ENCODE data around the gene PRKCI. TPM values are rescaled to one million over a fixed set of nuclear protein-coding genes. Genes with fewer than 3 reads are reported as not detected.

The PRKCI gene
- total RNA-seq, 4 donors from 2014 or later, result 35.7 to 90.9 (median 39.8) TPM

- no peaks in the 10 kb centered on the region for H3K27me3 ChIP-seq
These were observed 131.3 kb downstream of the PRKCI start for GRCh38 chr3:170353485-170353884.

DNA sequence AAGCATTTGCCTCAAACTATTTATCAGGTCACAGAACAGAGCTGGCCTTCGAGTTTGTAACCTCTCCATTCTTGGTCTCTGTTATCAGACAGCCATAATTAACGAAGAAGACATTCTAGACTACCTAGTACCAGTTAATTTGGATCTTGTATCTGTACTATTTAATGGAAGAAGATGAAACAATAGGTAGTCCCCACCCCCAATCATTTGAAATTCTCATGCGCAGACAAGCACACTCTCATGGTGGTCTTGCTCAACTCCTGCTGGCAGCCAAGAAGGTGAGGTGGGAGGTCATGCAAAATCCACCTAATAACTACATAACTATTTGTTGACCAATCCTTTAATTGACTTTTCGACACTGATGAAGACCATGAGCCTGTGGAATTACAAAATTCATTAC lies 132.5 kb downstream of the PRKCI start:
- no peak for DNase-seq (ENCODE audit: extremely low spot score)
- H3K27ac ChIP-seq (replicated peaks in 1 of 4), result no peak overlapping the region
- intact Hi-C loops (cut with DNase I), result loop anchor here (5.0 kb wide), 2 partner anchors 42 to 132 kb away; partner anchors contain the start of gene PRKCI
- no peaks in the 10 kb centered on the region for H3K9me3 ChIP-seq
- peaks cover 0 to 4% (median 0%) of the 10 kb centered on the region in 4 donors for H3K36me3 ChIP-seq
- WGBS, result 97% methylated on average over 4 of the region's 4 CpGs
- TF ChIP-seq POLR2AphosphoS5 (IDR thresholded peaks at IDR 0.05), result no peak
- TF ChIP-seq POLR2A (IDR thresholded peaks at IDR 0.05; ENCODE audit: low read depth), result no peak
- TF ChIP-seq CTCF (IDR thresholded peaks at IDR 0.05), result no peak
- no peaks in the 10 kb centered on the region for H3K27me3 ChIP-seq
- no peak overlapping the region for H3K4me3 ChIP-seq
- H3K4me1 ChIP-seq, result peaks cover 13 to 30% (median 28%) of the 10 kb centered on the region in 4 donors

More at GRCh38 chr3:170353485-170353884, 131.3 kb downstream of the PRKCI start:
- Histone ChIP-seq H3K4me1 (peaks cover 13 to 18% (median 17%) of the 10 kb centered on the region in 4 donors), H3K27ac (replicated peaks in 1 of 4) (no peak overlapping the region), H3K36me3 (no peaks in the 10 kb centered on the region), H3K9me3 (no peaks in the 10 kb centered on the region), H3K4me3 (no peak overlapping the region)
- TF ChIP-seq CTCF (IDR thresholded peaks at IDR 0.05) (no peak), EP300 (IDR thresholded peaks at IDR 0.05) (no peak), POLR2A (IDR thresholded peaks at IDR 0.05; ENCODE audit: low read depth) (no peak), POLR2AphosphoS5 (IDR thresholded peaks at IDR 0.05) (no peak)
- intact Hi-C loops (cut with DNase I), result no loop called here
- DNase-seq (ENCODE audit: extremely low spot score), result no peak

Small RNA genes lying within 50 kb of the gene (small RNA-seq; reads per million reads assigned to genes)
- gene RF00019, result 0 reads per million in 3 donors

Other genes with a start within 250 kb of the PRKCI start
- 1 to 10 TPM; 1.2 to 2.9 (median 2.2) TPM for gene GPR160, start 184.4 kb upstream of the PRKCI start, total RNA-seq
- 10 to 100 TPM; 53.7 to 83.1 (median 70.8) TPM for gene PHC3, start 40.7 kb upstream of the PRKCI start, total RNA-seq
- gene SKIL, start 135.3 kb downstream of the PRKCI start, total RNA-seq, result 10 to 100 TPM; 34.7 to 54.4 (median 39.5) TPM
- gene CLDN11, start 196.4 kb downstream of the PRKCI start, total RNA-seq, result 1 to 10 TPM; 3.0 to 5.2 (median 3.6) TPM

Measured in esophagus muscularis mucosa (tissue), 4 donors.